Activated T-helper 1 cell treated with anti-CD3 and anti-CD28 coated beads, Interleukin-12 subunit alpha, Interleukin-12 subunit beta, Interleukin-2, Interleukin-4 antibody, amounts not matched to agents 30 ng/mL and 10 ng/mL and 1 ng/mL, durations not matched to agents 14 hours and 24 hours and 36 hours (primary cell): Measurements from ENCODE around the gene SLC10A7. TPM values are rescaled to one million over a fixed set of nuclear protein-coding genes. Genes with fewer than 3 reads are reported as not detected.
"Not testable (repeated sequence)": the region's sequence is repeated elsewhere in the genome, so short reads cannot be mapped to it uniquely, and the experiment has no call there.

ENCODE experiments used
- DNase-seq: peaks from one replicate; pipeline ENCODE4 v3.0.0; 2021; ENCODE audit warnings: low spot score
- H3K27ac Mint-ChIP-seq: one replicate; pipeline ENCODE4 v1.8.0; 2021; ENCODE audit warnings: mild to moderate bottlenecking, mixed read lengths
- H3K27me3 Mint-ChIP-seq: one replicate; pipeline ENCODE4 v1.8.0; 2022; ENCODE audit warnings: mild to moderate bottlenecking, moderate library complexity, mixed read lengths; ENCODE audit not compliant: insufficient read depth
- H3K36me3 Mint-ChIP-seq: one replicate; pipeline ENCODE4 v1.8.0; 2021; ENCODE audit warnings: low read depth, mixed read lengths
- H3K4me1 Mint-ChIP-seq: one replicate; pipeline ENCODE4 v1.8.0; 2021; ENCODE audit warnings: low read depth, mixed read lengths
- H3K4me3 Mint-ChIP-seq: one replicate; pipeline ENCODE4 v1.8.0; 2021; ENCODE audit warnings: mild to moderate bottlenecking, moderate library complexity, mixed read lengths
- H3K9me3 Mint-ChIP-seq: one replicate; pipeline ENCODE4 v1.8.0; 2021; ENCODE audit warnings: mixed read lengths
- intact Hi-C: fragments of 100-400 bp; cut with micrococcal nuclease; formaldehyde crosslinking; loops from one replicate; pipeline ENCODE4 v1.15.1; 2024
- total RNA-seq: library from RNA; stranded (reverse); gene quantifications from 2 replicates; pipeline ENCODE4 v1.2.3, GENCODE V29; 2022

The SLC10A7 gene
- total RNA-seq, 1 donor from 2014 or later = 23.3 TPM

DNA sequence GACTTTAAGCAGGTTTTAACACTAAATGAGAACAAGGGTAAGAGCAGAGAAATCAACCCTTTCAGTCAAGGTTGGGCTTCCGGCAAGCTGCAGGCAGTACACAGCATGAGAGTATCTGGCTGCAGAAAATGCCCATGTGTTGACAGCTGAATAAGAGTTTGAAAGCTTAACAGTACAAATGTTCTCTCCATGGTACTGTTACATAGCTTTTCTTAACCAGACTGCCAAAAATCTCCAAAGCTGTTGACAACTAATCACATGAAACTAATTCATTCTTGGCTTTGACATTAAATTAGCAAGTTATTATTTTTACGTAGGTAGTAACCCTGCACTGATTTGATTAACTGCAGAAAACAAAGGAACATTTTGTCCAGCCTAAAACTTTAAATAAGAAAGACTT, 153.5 kb downstream of the SLC10A7 start:
- Mint-ChIP-seq H3K9me3 (no peaks in the 10 kb centered on the region), H3K36me3 (no peaks in the 10 kb centered on the region), H3K4me3 (no peak overlapping the region), H3K27me3 (no peaks in the 10 kb centered on the region), H3K4me1 (no peaks in the 10 kb centered on the region), H3K27ac (no peak overlapping the region)
- intact Hi-C loops = no loop called here
- no peak for DNase-seq

DNA sequence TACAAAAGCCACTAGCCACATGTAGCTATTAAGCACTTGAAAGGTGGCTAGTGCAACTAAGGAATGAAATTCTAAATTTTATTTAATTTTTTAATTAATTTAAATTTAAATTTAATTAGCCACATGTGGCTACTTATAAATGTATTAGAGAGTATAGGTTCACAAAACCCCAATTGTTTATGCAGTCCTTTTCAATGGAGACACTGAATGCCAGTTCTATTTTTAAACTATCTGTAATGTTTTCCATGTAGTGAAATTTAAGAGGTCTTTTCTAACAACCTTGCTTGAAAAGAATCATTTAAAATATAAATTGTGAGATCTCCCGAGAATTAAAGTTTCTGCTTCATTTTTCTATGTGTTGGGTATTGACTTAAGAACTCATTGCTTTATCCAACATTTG, 154.4 kb downstream of the SLC10A7 start:
- no peak overlapping the region for H3K4me3 Mint-ChIP-seq
- intact Hi-C loops = no loop called here
- no peaks in the 10 kb centered on the region for H3K27me3 Mint-ChIP-seq
- DNase-seq = no peak
- no peaks in the 10 kb centered on the region for H3K4me1 Mint-ChIP-seq
- H3K9me3 Mint-ChIP-seq = no peaks in the 10 kb centered on the region
- no peak overlapping the region for H3K27ac Mint-ChIP-seq
- H3K36me3 Mint-ChIP-seq = no peaks in the 10 kb centered on the region

DNA sequence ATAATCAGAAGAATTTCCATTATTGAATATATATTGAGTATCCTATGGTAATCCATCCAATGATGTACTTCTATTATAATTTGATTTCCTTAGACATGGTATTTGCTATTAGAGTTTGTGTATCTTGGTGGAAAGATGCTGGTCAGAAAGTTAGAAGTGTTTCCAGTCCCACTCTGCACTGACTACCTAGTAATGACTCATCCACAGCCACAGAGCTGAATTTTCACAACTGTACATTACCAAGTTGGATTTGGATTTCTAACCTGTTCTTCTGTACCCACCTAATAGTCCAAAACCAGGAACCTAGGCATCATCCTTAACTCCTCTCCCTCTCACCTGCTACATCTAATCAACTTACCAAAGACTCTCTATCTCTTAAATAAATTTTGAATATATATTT, 162.0 kb downstream of the SLC10A7 start:
- Mint-ChIP-seq H3K4me3 (no peak overlapping the region), H3K36me3 (no peaks in the 10 kb centered on the region), H3K4me1 (no peaks in the 10 kb centered on the region), H3K27ac (no peak overlapping the region), H3K9me3 (peaks cover 9% of the 10 kb centered on the region), H3K27me3 (no peaks in the 10 kb centered on the region)
- intact Hi-C loops = no loop called here
- no peak for DNase-seq

DNA sequence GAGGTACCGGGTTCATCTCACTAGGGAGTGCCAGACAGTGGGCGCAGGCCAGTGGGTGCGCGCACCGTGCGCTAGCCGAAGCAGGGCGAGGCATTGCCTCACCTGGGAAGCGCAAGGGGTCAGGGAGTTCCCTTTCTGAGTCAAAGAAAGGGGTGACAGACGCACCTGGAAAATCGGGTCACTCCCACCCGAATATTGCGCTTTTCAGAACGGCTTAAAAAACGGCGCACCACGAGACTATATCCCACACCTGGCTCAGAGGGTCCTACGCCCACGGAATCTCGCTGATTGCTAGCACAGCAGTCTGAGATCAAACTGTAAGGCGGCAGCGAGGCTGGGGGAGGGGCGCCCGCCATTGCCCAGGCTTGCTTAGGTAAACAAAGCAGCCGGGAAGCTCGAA, 171.6 kb downstream of the SLC10A7 start:
- H3K9me3 Mint-ChIP-seq, H3K36me3 Mint-ChIP-seq, H3K4me1 Mint-ChIP-seq, intact Hi-C loops, H3K4me3 Mint-ChIP-seq, DNase-seq, H3K27ac Mint-ChIP-seq, H3K27me3 Mint-ChIP-seq: not testable (repeated sequence)

DNA sequence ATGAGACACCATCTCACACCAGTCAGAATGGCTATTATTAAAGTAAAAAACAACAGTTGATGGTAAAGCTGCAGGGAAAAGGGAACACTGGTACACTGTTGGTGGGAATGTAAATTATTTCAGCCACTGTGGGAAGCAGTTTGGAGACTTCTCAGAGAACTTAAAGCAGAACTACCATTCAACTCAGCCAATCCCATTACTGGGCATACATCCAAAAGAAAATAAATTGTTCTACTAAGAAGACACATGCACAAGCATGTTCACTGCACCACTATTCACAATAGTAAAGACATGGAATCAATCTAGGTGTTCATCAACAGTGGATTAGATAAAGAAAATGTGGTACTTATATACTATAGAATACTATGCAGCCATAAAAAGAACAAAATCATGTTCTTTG, 172.4 kb downstream of the SLC10A7 start:
- Mint-ChIP-seq H3K27me3 (no peaks in the 10 kb centered on the region), H3K36me3 (no peaks in the 10 kb centered on the region), H3K9me3 (no peaks in the 10 kb centered on the region), H3K4me3 (no peak overlapping the region), H3K27ac (no peak overlapping the region), H3K4me1 (peaks cover 7% of the 10 kb centered on the region)
- no peak for DNase-seq
- intact Hi-C loops = no loop called here

DNA sequence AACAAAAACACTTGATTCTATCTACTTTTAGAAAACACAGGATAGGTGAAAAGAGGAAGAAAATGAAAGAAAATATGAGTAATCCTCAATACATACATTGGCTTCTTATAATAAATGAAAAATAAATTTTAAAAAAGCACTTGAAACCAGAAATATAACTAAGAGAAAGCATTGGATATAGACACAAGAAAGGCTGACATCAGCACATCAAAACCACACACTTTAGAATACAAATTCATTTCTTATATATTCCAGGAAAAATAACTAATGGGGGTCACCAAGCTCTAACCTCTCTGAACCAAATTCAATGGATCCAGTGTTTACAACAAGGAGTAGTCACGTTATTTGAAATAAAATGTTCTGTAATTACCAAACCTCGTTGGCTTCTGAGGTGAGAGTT, 173.9 kb downstream of the SLC10A7 start:
- Mint-ChIP-seq H3K4me1 (peaks cover 7% of the 10 kb centered on the region), H3K27ac (no peak overlapping the region), H3K4me3 (no peak overlapping the region), H3K27me3 (no peaks in the 10 kb centered on the region), H3K36me3 (no peaks in the 10 kb centered on the region), H3K9me3 (no peaks in the 10 kb centered on the region)
- intact Hi-C loops = loop anchor here (2.0 kb wide), 1 partner anchor 111 kb away; no protein-coding TSS in a partner anchor
- DNase-seq = no peak

DNA sequence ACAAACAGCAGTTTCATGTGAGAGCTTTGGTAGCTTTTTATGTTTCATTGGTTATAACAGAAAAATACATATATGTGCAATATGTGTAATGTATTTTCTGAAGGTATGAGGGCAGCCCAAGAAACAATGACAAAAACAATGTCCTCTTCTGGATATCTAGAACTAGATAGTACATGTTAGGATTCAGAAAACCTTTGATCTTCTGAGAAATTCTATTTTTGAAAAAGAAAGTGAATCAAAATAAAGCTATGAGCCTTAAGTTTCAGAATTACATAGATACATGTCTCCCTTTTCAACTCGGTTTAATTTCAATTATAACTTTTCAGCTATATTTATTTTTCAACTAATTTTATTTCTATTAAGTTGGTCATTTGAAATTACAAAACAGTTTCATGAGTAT, 175.5 kb downstream of the SLC10A7 start:
- H3K36me3 Mint-ChIP-seq = no peaks in the 10 kb centered on the region
- H3K9me3 Mint-ChIP-seq = no peaks in the 10 kb centered on the region
- peaks cover 7% of the 10 kb centered on the region for H3K4me1 Mint-ChIP-seq
- H3K27ac Mint-ChIP-seq = no peak overlapping the region
- no peak overlapping the region for H3K4me3 Mint-ChIP-seq
- DNase-seq = no peak
- intact Hi-C loops = loop anchor here (2.0 kb wide), 1 partner anchor 113 kb away; no protein-coding TSS in a partner anchor
- H3K27me3 Mint-ChIP-seq = no peaks in the 10 kb centered on the region

DNA sequence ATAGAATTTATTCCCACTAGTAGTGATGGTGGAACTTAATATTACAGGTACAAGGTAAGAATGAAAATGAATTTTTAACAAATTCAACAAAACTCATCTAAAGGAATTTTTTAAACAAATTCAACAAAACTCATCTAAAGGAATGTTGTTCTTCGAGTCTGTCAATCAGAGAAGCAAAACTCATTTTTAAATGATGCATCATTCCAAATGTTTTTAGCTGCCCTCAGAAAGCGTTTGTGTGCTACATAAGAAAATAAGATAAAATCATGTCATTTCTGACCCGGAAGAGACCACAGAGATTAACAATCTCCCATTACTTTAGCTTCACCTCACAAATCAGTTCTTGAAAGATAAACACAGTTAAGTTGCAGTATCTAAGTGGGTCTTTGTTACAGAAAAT, 178.0 kb downstream of the SLC10A7 start:
- Mint-ChIP-seq H3K4me3 (no peak overlapping the region), H3K4me1 (peaks cover 7% of the 10 kb centered on the region), H3K36me3 (no peaks in the 10 kb centered on the region), H3K27ac (no peak overlapping the region), H3K27me3 (peaks cover 2% of the 10 kb centered on the region), H3K9me3 (no peaks in the 10 kb centered on the region)
- intact Hi-C loops = loop anchor here (1.0 to 5.0 kb wide), 3 partner anchors 246 to 754 kb away; no protein-coding TSS in a partner anchor
- DNase-seq = no peak

DNA sequence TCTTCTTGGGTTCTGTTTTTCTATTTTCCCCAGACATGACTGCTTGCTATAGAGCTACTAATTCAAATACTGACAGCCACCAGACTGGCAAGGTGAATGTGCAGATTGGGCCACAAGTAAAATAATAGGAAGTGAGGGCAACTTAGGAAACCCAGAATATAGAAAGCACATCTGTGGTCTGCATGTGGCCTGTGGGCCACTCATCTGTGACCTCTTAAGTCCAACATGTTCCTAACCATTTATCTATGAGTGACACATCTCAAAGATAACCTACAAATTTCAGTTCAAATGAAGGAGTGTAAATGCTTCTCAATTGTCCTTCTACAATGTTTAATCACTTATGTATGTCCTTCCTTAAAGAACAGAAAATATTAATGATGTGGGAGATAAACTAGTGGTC, 178.5 kb downstream of the SLC10A7 start:
- Mint-ChIP-seq H3K36me3 (no peaks in the 10 kb centered on the region), H3K27me3 (peaks cover 2% of the 10 kb centered on the region), H3K27ac (no peak overlapping the region), H3K9me3 (no peaks in the 10 kb centered on the region), H3K4me1 (peaks cover 7% of the 10 kb centered on the region), H3K4me3 (no peak overlapping the region)
- DNase-seq = no peak
- intact Hi-C loops = loop anchor here (1.0 to 5.0 kb wide), 3 partner anchors 246 to 754 kb away; no protein-coding TSS in a partner anchor

DNA sequence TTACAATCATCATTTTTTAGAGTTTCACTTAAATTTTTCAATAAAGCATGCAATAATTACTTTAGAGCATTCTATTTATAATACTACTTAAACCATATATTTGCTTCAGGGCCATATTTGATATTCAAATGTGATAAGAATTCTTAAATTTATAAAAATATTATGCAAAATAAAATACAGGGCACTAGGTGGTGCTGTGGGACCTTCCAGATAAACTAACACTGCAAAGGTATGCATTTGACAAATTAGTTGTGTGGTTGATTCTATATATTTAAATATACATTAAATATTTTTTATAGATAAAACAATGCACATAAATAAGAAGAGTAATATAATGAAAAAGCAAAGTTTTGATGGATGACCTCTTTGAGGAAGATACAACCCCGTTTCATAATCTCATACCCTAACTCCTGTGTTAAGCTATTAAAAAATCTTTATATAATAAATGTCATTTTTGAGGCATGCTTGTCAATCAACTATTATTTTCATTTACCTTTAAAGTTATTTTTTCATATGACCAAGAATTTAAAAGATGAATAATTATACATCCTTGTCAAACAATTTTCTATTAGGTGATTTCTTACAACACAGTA, 179.0 kb downstream of the SLC10A7 start:
- DNase-seq = no peak
- H3K4me3 Mint-ChIP-seq = no peak overlapping the region
- intact Hi-C loops = loop anchor here (1.0 to 5.0 kb wide), 4 partner anchors 245 to 755 kb away; no protein-coding TSS in a partner anchor
- H3K36me3 Mint-ChIP-seq = no peaks in the 10 kb centered on the region
- peaks cover 7% of the 10 kb centered on the region for H3K4me1 Mint-ChIP-seq
- no peak overlapping the region for H3K27ac Mint-ChIP-seq
- peaks cover 2% of the 10 kb centered on the region for H3K27me3 Mint-ChIP-seq
- no peaks in the 10 kb centered on the region for H3K9me3 Mint-ChIP-seq

DNA sequence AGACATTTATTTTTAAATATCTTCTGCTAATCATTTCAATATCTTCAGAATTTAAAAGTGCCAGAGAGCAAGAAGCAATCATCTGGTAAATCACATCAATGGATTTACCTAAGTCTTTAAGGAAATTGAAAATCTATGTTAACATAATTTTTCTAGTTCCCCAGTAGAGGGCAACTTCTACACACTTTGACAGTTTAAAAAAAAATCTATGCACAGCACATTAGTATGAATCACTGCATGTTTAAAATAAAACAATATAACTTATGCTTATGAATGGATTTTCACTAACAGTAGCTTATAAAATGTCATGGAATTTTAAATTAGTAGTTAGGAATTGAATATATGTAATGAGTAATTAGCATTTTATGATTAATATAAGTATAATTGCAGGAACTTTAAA, 180.9 kb downstream of the SLC10A7 start:
- Mint-ChIP-seq H3K4me3 (no peak overlapping the region), H3K27me3 (peaks cover 2% of the 10 kb centered on the region)
- intact Hi-C loops = loop anchor here (1.0 to 5.0 kb wide), 3 partner anchors 97 to 243 kb away; partner anchors contain the start of gene SLC10A7

DNA sequence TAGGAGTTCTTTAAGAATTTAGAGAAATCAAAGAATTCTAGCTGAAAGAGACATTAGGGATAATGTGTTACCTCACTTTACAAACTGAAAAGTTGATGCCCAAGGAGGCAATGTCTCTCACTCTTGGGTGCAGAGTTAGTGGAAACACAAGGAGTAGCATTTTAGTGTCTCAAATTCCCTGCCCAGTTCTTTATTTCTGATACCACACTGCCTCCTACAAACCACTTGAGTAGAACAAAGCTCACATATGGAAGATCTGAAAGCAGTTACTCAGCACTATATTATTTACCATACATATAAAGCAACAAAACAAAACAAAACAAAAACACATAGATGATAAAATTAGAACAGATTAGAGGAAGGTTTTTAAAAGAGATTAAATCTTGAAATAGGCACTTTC, 183.2 kb downstream of the SLC10A7 start:
- intact Hi-C loops = loop anchor here (5.0 to 10.0 kb wide), 2 partner anchors 404 to 1694 kb away; partner anchors contain the start of gene ZNF827
- Mint-ChIP-seq H3K4me3 (no peak overlapping the region), H3K27me3 (peaks cover 2% of the 10 kb centered on the region), H3K4me1 (no peaks in the 10 kb centered on the region), H3K27ac (no peak overlapping the region), H3K9me3 (no peaks in the 10 kb centered on the region), H3K36me3 (no peaks in the 10 kb centered on the region)
- DNase-seq = no peak

More for the DNA sequence above, 180.9 kb downstream of the SLC10A7 start:
- Mint-ChIP-seq H3K36me3 (no peaks in the 10 kb centered on the region), H3K4me1 (no peaks in the 10 kb centered on the region), H3K9me3 (no peaks in the 10 kb centered on the region), H3K27ac (no peak overlapping the region)
- DNase-seq = no peak

DNA sequence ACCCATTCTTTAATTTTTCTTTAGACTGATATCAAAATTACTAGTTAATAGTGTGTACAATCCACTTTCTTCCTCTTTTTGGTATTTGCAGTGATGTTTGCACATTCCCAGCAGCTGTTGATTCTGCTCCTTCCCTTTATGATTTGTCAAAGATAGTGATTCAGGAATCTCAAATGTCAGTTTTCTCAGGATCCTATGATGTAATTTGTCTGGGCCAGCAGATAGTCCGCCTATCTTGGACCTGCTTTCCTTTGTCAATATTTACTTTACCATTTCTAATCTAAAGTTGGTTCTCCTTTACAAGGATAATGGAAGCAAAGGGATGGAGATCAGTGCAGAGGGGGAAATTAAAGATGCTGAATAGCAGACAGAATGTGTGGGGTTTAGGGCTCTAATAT, 185.3 kb downstream of the SLC10A7 start:
- Mint-ChIP-seq H3K9me3 (no peaks in the 10 kb centered on the region), H3K27ac (no peak overlapping the region), H3K4me1 (no peaks in the 10 kb centered on the region), H3K27me3 (peaks cover 2% of the 10 kb centered on the region), H3K4me3 (no peak overlapping the region), H3K36me3 (no peaks in the 10 kb centered on the region)
- no peak for DNase-seq
- intact Hi-C loops = loop anchor here (5.0 to 10.0 kb wide), 2 partner anchors 402 to 1696 kb away; partner anchors contain the start of gene ZNF827
